ENCODE results near the gene GNAT3. TPM values are rescaled to one million over a fixed set of nuclear protein-coding genes. Genes with fewer than 3 reads are reported as not detected.

GNAT3 gene
- polyA plus RNA-seq, 5 donors = not detected

DNA sequence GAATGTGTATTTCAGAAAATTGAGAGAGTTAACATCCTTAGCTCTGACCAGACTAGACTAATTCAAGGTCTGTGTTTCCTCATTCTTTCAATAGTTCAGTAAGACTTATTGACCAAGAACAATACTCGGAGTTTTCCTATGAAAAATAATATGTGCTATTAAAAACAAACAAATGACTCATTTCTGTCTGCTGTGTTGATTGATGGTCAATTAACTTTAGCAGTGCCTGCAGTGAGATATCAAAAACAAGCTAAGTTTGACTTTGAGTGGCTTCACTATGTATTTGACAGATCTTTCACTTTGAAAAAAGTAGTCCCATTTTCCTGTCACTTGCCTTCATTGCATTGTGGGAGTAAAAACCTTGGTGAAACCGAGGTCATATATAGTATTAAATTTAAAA lies 91.0 kb downstream of the GNAT3 start:
- DNase-seq = no peak

- no peak for DNase-seq
Observed at GRCh38 chr7:80417211-80417793, 94.6 kb downstream of the GNAT3 start.

DNA sequence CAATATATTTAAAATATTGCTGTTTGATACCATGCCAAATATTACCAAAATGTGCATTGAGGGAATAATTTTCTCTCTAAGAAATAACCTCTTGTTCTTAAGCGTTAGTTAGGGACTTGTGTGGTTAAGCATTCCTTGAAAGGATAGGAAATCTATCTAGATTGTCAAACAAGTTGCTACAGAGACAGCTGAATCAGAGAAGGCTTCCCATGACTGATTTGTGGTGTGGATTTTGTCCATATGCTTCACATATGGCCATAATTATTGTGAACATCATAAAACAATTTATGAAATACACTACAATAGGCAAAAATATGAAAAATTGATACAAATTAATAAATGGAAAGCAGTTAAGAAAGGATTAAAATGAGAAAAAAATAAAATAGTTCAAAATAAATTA lies 96.3 kb downstream of the GNAT3 start:
- DNase-seq = no peak

- DNase-seq = no peak
Observed at GRCh38 chr7:80415114-80415513, 96.8 kb downstream of the GNAT3 start.

- no peak for DNase-seq
Observed at GRCh38 chr7:80414331-80414730, 97.5 kb downstream of the GNAT3 start.

DNA sequence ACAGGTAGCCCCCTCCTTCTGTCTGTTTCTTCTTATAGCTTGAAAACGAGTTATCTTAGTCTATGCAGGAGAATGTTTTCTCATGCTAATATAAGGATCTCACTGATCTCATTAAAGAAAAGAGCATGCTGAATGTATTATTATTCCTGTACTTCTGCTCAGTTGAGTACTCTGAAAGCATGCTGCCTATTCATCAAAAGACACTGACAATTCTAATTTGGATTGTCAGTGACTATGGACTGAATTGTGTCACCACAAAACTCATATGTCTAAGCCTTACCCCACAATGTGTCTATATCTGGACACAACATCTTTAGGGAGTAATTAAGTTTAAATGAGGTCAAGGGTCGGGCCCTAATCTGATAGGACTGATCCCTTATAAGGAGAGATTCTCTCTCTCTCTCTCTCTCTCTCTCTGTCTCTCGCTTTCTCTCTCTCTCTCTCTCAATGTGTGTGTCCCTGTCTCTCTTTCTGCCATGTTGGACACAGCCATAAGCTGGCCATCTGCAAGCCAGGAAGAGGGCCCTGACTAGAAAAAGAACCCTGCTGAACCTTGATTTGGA lies 98.4 kb downstream of the GNAT3 start:
- no peak for DNase-seq

- no peak for DNase-seq
Observed at GRCh38 chr7:80412842-80413241, 99.0 kb downstream of the GNAT3 start.

DNA sequence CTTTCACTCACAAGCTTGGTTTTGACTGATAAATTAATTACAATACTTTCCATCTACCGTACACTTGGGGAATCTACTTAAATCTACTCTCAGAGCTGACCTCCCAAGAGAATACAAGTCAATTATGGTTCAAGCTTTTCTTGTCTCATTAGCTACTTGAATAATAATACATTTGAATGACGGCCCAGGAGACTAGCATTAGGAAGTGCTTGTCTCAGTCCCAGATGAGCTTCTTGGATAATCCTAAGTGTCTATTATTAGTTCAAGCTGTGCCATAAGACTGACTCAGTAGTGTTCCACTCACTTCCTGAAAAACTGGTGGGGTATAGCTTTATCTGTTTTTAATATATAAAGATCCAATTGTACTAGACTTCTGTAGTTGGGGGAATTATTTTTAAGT lies 100.2 kb downstream of the GNAT3 start:
- no peak for DNase-seq

GRCh38 chr7:80410081-80410480 lies 101.8 kb downstream of the GNAT3 start:
- DNase-seq = no peak

Other genes with a start within 250 kb of the GNAT3 start
- gene CD36, start 126.6 kb upstream of the GNAT3 start, polyA plus RNA-seq (ENCODE audit: insufficient read depth in 1 of 5, insufficient read length in 5 of 5, low replicate concordance in 1 of 5) = 100 to 1,000 TPM; 197 to 402 (median 283) TPM